ENCODE data around the gene KIF18A. TPM values are rescaled to one million over a fixed set of nuclear protein-coding genes. Genes with fewer than 3 reads are reported as not detected.

Gene KIF18A
- total and polyA plus RNA-seq, 2 experiments from 2014 or later, result 4.9 to 16.1 TPM

GRCh38 chr11:27972522-27973170 lies 135.3 kb downstream of the KIF18A start:
- TF ChIP-seq CTCF (IDR thresholded peaks at IDR 0.05; ENCODE audit: low read depth, low read length), result no peak
- peak in 1 of 2 donors; percentile 3 for DNase-seq (ENCODE audit: low read depth in 1 of 2, low spot score in 1 of 2)
- H3K4me3 ChIP-seq, result no peak overlapping the region
- H3K4me1 ChIP-seq (ENCODE audit: low read depth), result no peaks in the 10 kb centered on the region
- no peaks in the 10 kb centered on the region for H3K9me3 ChIP-seq (ENCODE audit: low read depth)
- H3K36me3 ChIP-seq, result no peaks in the 10 kb centered on the region
- no peak overlapping the region for H3K27ac ChIP-seq
- no peaks in the 10 kb centered on the region for H3K27me3 ChIP-seq

- H3K36me3 ChIP-seq, result no peaks in the 10 kb centered on the region
- no peaks in the 10 kb centered on the region for H3K9me3 ChIP-seq (ENCODE audit: low read depth)
- H3K4me3 ChIP-seq, result no peak overlapping the region
- TF ChIP-seq CTCF (IDR thresholded peaks at IDR 0.05; ENCODE audit: low read depth, low read length), result no peak
- no peaks in the 10 kb centered on the region for H3K4me1 ChIP-seq (ENCODE audit: low read depth)
- H3K27me3 ChIP-seq, result no peaks in the 10 kb centered on the region
- no peak overlapping the region for H3K27ac ChIP-seq
- no peak for DNase-seq (ENCODE audit: low read depth in 1 of 2, low spot score in 1 of 2)
Observed at GRCh38 chr11:27971171-27971570, 136.8 kb downstream of the KIF18A start.

Other genes with a start within 250 kb of the KIF18A start
- gene METTL15, start 232 bp upstream of the KIF18A start, total RNA-seq, result 10.9 and 13.2 TPM in 2 replicates
- gene METTL15, start 232 bp upstream of the KIF18A start, polyA plus RNA-seq, result 15.3 and 17.4 TPM in 2 replicates

Data from cardiac muscle cell (in vitro differentiated cells and primary cell).